ENCODE measurements around the gene MBNL2. TPM values are rescaled to one million over a fixed set of nuclear protein-coding genes. Genes with fewer than 3 reads are reported as not detected.

The MBNL2 gene
- total RNA-seq, 2 experiments from 2014 or later: 2.7 to 7.4 TPM

DNA sequence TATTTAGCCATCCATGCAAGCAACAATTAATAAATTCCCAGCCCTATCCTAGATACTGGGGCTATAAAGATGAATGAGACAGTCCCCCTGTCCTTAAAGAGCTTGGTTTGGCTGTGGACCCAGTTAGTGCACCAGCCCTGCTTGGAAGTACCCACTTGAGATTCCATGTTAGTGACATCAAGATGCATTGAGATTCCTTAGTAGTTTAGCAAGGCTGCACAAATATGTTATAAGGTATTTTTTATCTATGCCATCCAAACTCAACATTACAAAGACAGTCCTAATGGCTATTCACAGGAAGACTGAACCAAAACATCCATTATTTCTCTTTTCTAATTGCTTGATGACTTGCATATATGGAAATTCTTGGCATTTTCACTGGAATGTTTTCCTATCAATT, 163.0 kb downstream of the MBNL2 start:
- intact Hi-C loops (cut with micrococcal nuclease; ENCODE audit: unreplicated experiment): no loop called here
- no peaks in the 10 kb centered on the region for H3K9me2 ChIP-seq (ENCODE audit: insufficient read depth, low read length)
- no peaks in the 10 kb centered on the region for H3K9me3 ChIP-seq (ENCODE audit: low read length)
- ChIA-PET POLR2A (interaction anchor here (0.6 kb wide), 1 partner anchor 1324 kb away, joined by 7 read pairs; no protein-coding TSS in a partner anchor), CTCF (ENCODE audit: unreplicated experiment) (no interaction called here)
- no peak overlapping the region for H3K4me2 ChIP-seq (ENCODE audit: low read length)
- H3K4me1 ChIP-seq (ENCODE audit: insufficient read depth, low read length, poor library complexity, severe bottlenecking): no peaks in the 10 kb centered on the region
- no TSS peak for BruUV-seq (replicated peaks)
- no peak for DNase-seq (ENCODE audit: low spot score)
- TF ChIP-seq, protein P1, sequence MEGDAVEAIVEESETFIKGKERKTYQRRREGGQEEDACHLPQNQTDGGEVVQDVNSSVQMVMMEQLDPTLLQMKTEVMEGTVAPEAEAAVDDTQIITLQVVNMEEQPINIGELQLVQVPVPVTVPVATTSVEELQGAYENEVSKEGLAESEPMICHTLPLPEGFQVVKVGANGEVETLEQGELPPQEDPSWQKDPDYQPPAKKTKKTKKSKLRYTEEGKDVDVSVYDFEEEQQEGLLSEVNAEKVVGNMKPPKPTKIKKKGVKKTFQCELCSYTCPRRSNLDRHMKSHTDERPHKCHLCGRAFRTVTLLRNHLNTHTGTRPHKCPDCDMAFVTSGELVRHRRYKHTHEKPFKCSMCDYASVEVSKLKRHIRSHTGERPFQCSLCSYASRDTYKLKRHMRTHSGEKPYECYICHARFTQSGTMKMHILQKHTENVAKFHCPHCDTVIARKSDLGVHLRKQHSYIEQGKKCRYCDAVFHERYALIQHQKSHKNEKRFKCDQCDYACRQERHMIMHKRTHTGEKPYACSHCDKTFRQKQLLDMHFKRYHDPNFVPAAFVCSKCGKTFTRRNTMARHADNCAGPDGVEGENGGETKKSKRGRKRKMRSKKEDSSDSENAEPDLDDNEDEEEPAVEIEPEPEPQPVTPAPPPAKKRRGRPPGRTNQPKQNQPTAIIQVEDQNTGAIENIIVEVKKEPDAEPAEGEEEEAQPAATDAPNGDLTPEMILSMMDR (conservative IDR thresholded peaks at IDR 0.05; ENCODE audit: low read length): no peak
- no peak for TF ChIP-seq EZH2phosphoT487 (IDR thresholded peaks at IDR 0.05; ENCODE audit: borderline replicate concordance, low read depth, low read length)
- no peak overlapping the region for H2AFZ ChIP-seq (ENCODE audit: low read length)
- no peaks in the 10 kb centered on the region for H3K36me3 ChIP-seq (ENCODE audit: insufficient read depth, low read length)
- H3K79me2 ChIP-seq (ENCODE audit: insufficient read depth, low read depth, low read length): no peaks in the 10 kb centered on the region
- H3K4me3 ChIP-seq (ENCODE audit: low read depth, low read length, poor library complexity, severe bottlenecking): no peak overlapping the region
- H4K20me1 ChIP-seq (ENCODE audit: insufficient read depth, low read length): no peaks in the 10 kb centered on the region
- no peak overlapping the region for H3K27ac ChIP-seq (ENCODE audit: low read depth, low read length, poor library complexity, severe bottlenecking)

DNA sequence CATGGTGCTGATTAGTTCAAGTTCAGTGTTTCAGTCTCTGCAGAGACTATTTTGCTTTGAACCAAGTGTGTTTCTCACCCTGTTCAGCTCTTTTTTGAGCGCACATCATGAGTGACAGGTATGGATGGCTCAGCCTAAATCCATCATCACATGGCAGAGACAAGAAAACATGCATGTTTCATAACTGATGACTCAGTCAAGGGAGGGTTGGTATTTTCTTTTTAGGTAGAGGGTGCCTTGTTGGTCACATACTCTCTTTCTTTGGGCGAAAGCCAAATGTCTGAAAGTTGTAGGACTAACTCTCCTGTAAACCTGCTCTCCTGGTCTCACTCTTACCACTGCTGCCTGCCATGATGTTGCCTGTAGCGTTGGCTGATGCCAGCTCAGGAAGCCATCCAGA, 163.7 kb downstream of the MBNL2 start:
- DNase-seq (ENCODE audit: low spot score): no peak
- no peaks in the 10 kb centered on the region for H4K20me1 ChIP-seq (ENCODE audit: insufficient read depth, low read length)
- no peaks in the 10 kb centered on the region for H3K36me3 ChIP-seq (ENCODE audit: insufficient read depth, low read length)
- no peak for TF ChIP-seq EZH2phosphoT487 (IDR thresholded peaks at IDR 0.05; ENCODE audit: borderline replicate concordance, low read depth, low read length)
- TF ChIP-seq, protein P1 (conservative IDR thresholded peaks at IDR 0.05; ENCODE audit: low read length): no peak
- H2AFZ ChIP-seq (ENCODE audit: low read length): no peak overlapping the region
- no peak overlapping the region for H3K4me3 ChIP-seq (ENCODE audit: low read depth, low read length, poor library complexity, severe bottlenecking)
- no peaks in the 10 kb centered on the region for H3K4me1 ChIP-seq (ENCODE audit: insufficient read depth, low read length, poor library complexity, severe bottlenecking)
- no peaks in the 10 kb centered on the region for H3K9me2 ChIP-seq (ENCODE audit: insufficient read depth, low read length)
- no peaks in the 10 kb centered on the region for H3K79me2 ChIP-seq (ENCODE audit: insufficient read depth, low read depth, low read length)
- ChIA-PET POLR2A (interaction anchor here (0.6 to 0.7 kb wide), 2 partner anchors 8 to 1323 kb away, joined by 3 to 7 read pairs; no protein-coding TSS in a partner anchor), CTCF (ENCODE audit: unreplicated experiment) (no interaction called here)
- no peak overlapping the region for H3K27ac ChIP-seq (ENCODE audit: low read depth, low read length, poor library complexity, severe bottlenecking)
- H3K4me2 ChIP-seq (ENCODE audit: low read length): no peak overlapping the region
- BruUV-seq (replicated peaks): no TSS peak
- intact Hi-C loops (cut with micrococcal nuclease; ENCODE audit: unreplicated experiment): no loop called here
- no peaks in the 10 kb centered on the region for H3K9me3 ChIP-seq (ENCODE audit: low read length)

DNA sequence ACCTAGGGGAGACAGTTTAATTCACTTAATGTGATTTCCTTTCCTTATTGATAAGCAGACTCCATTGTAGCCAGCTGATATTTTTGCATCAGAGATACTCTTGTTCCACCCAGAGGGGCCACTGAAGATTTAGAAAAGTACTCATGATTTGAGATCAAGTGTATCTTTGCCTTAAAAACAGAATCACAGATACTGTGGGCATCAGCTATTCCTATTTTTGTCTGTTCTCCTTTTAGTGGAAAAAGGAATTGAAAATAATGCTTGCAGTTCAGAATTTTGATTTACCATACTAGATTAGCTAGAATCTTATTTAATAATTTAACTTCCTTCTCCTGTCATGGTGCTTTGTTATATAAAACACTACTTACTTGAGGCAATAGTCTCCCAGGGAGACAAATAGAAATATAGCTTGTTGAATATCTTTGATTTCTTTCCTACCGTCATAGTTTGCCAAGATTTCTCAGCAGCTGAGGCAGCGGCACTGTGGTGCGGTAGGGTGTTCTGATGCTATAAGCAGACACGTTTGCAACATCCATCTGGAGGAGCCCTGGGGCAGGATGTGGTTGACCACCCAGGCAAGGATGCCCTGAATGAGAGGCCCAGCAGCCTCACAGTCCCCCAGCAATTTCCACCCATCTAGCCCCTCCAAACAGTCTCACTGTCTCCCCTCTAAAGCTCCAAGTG, 164.8 kb downstream of the MBNL2 start:
- Histone ChIP-seq H3K79me2 (ENCODE audit: insufficient read depth, low read depth, low read length) (no peaks in the 10 kb centered on the region), H3K9me3 (ENCODE audit: low read length) (no peaks in the 10 kb centered on the region), H3K27ac (ENCODE audit: low read depth, low read length, poor library complexity, severe bottlenecking) (no peak overlapping the region), H3K4me3 (ENCODE audit: low read depth, low read length, poor library complexity, severe bottlenecking) (no peak overlapping the region), H2AFZ (ENCODE audit: low read length) (no peak overlapping the region), H3K9me2 (ENCODE audit: insufficient read depth, low read length) (no peaks in the 10 kb centered on the region), H4K20me1 (ENCODE audit: insufficient read depth, low read length) (no peaks in the 10 kb centered on the region), H3K4me1 (ENCODE audit: insufficient read depth, low read length, poor library complexity, severe bottlenecking) (no peaks in the 10 kb centered on the region), H3K4me2 (ENCODE audit: low read length) (no peak overlapping the region), H3K36me3 (ENCODE audit: insufficient read depth, low read length) (no peaks in the 10 kb centered on the region; the same call in 1 of the 2 replicates)
- TF ChIP-seq EZH2phosphoT487 (IDR thresholded peaks at IDR 0.05; ENCODE audit: borderline replicate concordance, low read depth, low read length): no peak
- TF ChIP-seq, protein P1 (conservative IDR thresholded peaks at IDR 0.05; ENCODE audit: low read length): no peak
- CTCF ChIA-PET (ENCODE audit: unreplicated experiment): no interaction called here
- no peak for DNase-seq (ENCODE audit: low spot score)
- intact Hi-C loops (cut with micrococcal nuclease; ENCODE audit: unreplicated experiment): no loop called here
- POLR2A ChIA-PET: interaction anchor here (0.6 to 0.7 kb wide), 2 partner anchors 10 to 61 kb away, joined by 3 to 6 read pairs; no protein-coding TSS in a partner anchor
- BruUV-seq (replicated peaks): no TSS peak

All from OCI-LY7 (cell line).